Loucy (cell line): ENCODE data around the gene HAUS6.

Source experiments
- CTCF ChIP-seq: fragments of 200-600 bp; sonication (generic); conservative IDR thresholded peaks from 2 replicates; pipeline ENCODE4 v1.5.1; 2014; ENCODE audit warnings: mild to moderate bottlenecking, antibody characterized with exemption, low read length
- EZH2phosphoT487 ChIP-seq: fragments of 200-600 bp; IDR thresholded peaks from 2 replicates; pipeline ENCODE4 v1.6.1; 2018; ENCODE audit warnings: antibody characterized with exemption, mild to moderate bottlenecking, moderate library complexity, borderline replicate concordance

GRCh38 chr9:19151425-19152159 lies 48.9 kb upstream of the HAUS6 start:
- TF ChIP-seq CTCF (no peak), EZH2phosphoT487 (no peak)
